GM18499 (cell line): ENCODE data around the gene OR5A1.

ENCODE experiments used
- ATAC-seq: cut with Tn5 transposase; IDR thresholded peaks from one replicate; pipeline ENCODE4 v1.9.1; 2021; ENCODE audit warnings: moderate number of reproducible peaks; ENCODE audit not compliant: insufficient read depth, unreplicated experiment

Gene OR5A1

GRCh38 chr11:59473015-59473414 is 36.7 kb downstream of the OR5A1 start, which contains the start of gene OR4D10:
Gene OR4D10, plus strand, starts transcription at chr11:59473315. Its CDS starts 4,115 bp downstream, at chr11:59477430.
- no peak for ATAC-seq

GRCh38 chr11:59475176-59475575 is 38.9 kb downstream of the OR5A1 start:
- ATAC-seq = no peak

- no peak for ATAC-seq
These were observed 43.6 kb downstream of the OR5A1 start for GRCh38 chr11:59479906-59480305.

GRCh38 chr11:59480359-59480758 is 44.1 kb downstream of the OR5A1 start:
- no peak for ATAC-seq
